GM18505 (cell line): Measurements from ENCODE around the gene GALNT15.

Experiments
- ATAC-seq: cut with Tn5 transposase; IDR thresholded peaks from one replicate; pipeline ENCODE4 v1.9.1; 2021; ENCODE audit not compliant: unreplicated experiment
- POLR2A ChIP-seq: IDR thresholded peaks from 4 replicates; pipeline ENCODE4 v1.6.1; 2011; ENCODE audit warnings: borderline replicate concordance; ENCODE audit not compliant: insufficient read depth, insufficient read length; ENCODE audit errors: extremely low read depth

The GALNT15 gene

GRCh38 chr3:16205156-16205870 lies 30.8 kb downstream of the GALNT15 start:
- ATAC-seq, result no peak
- no peak for TF ChIP-seq POLR2A

GRCh38 chr3:16207031-16207430 lies 32.6 kb downstream of the GALNT15 start:
- no peak for TF ChIP-seq POLR2A

GRCh38 chr3:16211176-16211904 lies 36.9 kb downstream of the GALNT15 start:
- no peak for ATAC-seq
- no peak for TF ChIP-seq POLR2A

More at GRCh38 chr3:16207031-16207430, 32.6 kb downstream of the GALNT15 start:
- ATAC-seq, result no peak

GRCh38 chr3:16214366-16214765 lies 39.9 kb downstream of the GALNT15 start:
- ATAC-seq, result no peak
- no peak for TF ChIP-seq POLR2A

- ATAC-seq, result no peak
- no peak for TF ChIP-seq POLR2A
Observed at GRCh38 chr3:16216373-16216935, 42.0 kb downstream of the GALNT15 start.

- ATAC-seq, result no peak
- no peak for TF ChIP-seq POLR2A
Observed at GRCh38 chr3:16219777-16220176, 45.3 kb downstream of the GALNT15 start.

- TF ChIP-seq POLR2A, result no peak
- no peak for ATAC-seq
Observed at GRCh38 chr3:16221990-16222389, 47.5 kb downstream of the GALNT15 start.

- no peak for ATAC-seq
- no peak for TF ChIP-seq POLR2A
Observed at GRCh38 chr3:16222547-16222946, 48.1 kb downstream of the GALNT15 start.

GRCh38 chr3:16224325-16224724 lies 49.8 kb downstream of the GALNT15 start:
- no peak for ATAC-seq

GRCh38 chr3:16227566-16227965 lies 53.1 kb downstream of the GALNT15 start:
- ATAC-seq, result no peak
- TF ChIP-seq POLR2A, result no peak

More at GRCh38 chr3:16224325-16224724, 49.8 kb downstream of the GALNT15 start:
- no peak for TF ChIP-seq POLR2A

- TF ChIP-seq POLR2A, result no peak
- ATAC-seq, result no peak
Observed at GRCh38 chr3:16229681-16230080, 55.2 kb downstream of the GALNT15 start.

- TF ChIP-seq POLR2A, result no peak
- no peak for ATAC-seq
Observed at GRCh38 chr3:16231983-16232382, 57.5 kb downstream of the GALNT15 start.

GRCh38 chr3:16233806-16234205 lies 59.3 kb downstream of the GALNT15 start:
- no peak for TF ChIP-seq POLR2A
- ATAC-seq, result no peak

- TF ChIP-seq POLR2A, result no peak
- ATAC-seq, result no peak
Observed at GRCh38 chr3:16234281-16234680, 59.8 kb downstream of the GALNT15 start.

GRCh38 chr3:16236030-16236639 lies 61.7 kb downstream of the GALNT15 start:
- TF ChIP-seq POLR2A, result no peak
- ATAC-seq, result no peak
